H1 (cell line): ENCODE data around the gene ASXL3.

Experiments
- BRCA1 ChIP-seq: IDR thresholded peaks from 2 replicates; pipeline ENCODE4 v1.6.1; 2012; ENCODE audit warnings: low read depth, low read length, improper control_type of control experiment
- CTCF ChIP-seq, 3 experiments: IDR thresholded peaks; 1 replicate in 2 of 3; 2 replicates in 1 of 3; pipeline versions ENCODE4 v1.5.1 to v1.6.1; 2011; ENCODE audit warnings: low read length in 3 of 3, mild to moderate bottlenecking in 3 of 3, inconsistent platforms in 2 of 3, low read depth in 1 of 3, moderate library complexity in 1 of 3; ENCODE audit not compliant: insufficient read depth in 1 of 3; ENCODE audit errors: control extremely low read depth in 1 of 3
- EZH2 ChIP-seq: fragments of 200-600 bp; sonication (generic); IDR thresholded peaks from 2 replicates; pipeline ENCODE4 v1.7.1; 2012; ENCODE audit warnings: low read depth, mild to moderate bottlenecking, moderate library complexity, low read length, inconsistent platforms; ENCODE audit not compliant: severe bottlenecking
- KDM5A ChIP-seq: fragments of 200-600 bp; IDR thresholded peaks from 2 replicates; pipeline ENCODE4 v1.7.1; 2012; ENCODE audit warnings: mild to moderate bottlenecking, low read length, inconsistent platforms, mixed read lengths
- POLR2A ChIP-seq, 2 experiments: IDR thresholded peaks; 1 replicate in 1 of 2; 2 replicates in 1 of 2; pipeline ENCODE4 v1.6.1; 2011; ENCODE audit warnings: low read depth in 2 of 2, low read length in 2 of 2, mild to moderate bottlenecking in 2 of 2; ENCODE audit errors: control extremely low read depth in 1 of 2
- POLR2AphosphoS5 ChIP-seq: IDR thresholded peaks from 2 replicates; pipeline ENCODE4 v1.6.1; 2011; ENCODE audit warnings: low read depth, low read length
- TAF7 ChIP-seq: optimal IDR thresholded peaks from 2 replicates; pipeline ENCODE3; 2011; ENCODE audit warnings: low read depth, mild to moderate bottlenecking, inconsistent platforms, low read length, moderate library complexity, borderline replicate concordance
- YY1 ChIP-seq: IDR thresholded peaks from 2 replicates; pipeline ENCODE4 v1.6.1; 2011; ENCODE audit warnings: low read depth, mild to moderate bottlenecking, low read length

GRCh38 chr18:33612632-33613031 lies 34.6 kb downstream of the ASXL3 start:
- TF ChIP-seq CTCF (IDR thresholded peaks at IDR 0.05; ENCODE audit: control extremely low read depth in 1 of 3, insufficient read depth in 1 of 3, low read depth in 1 of 3, low read length in 3 of 3) (no peak), POLR2A (IDR thresholded peaks at IDR 0.05; ENCODE audit: control extremely low read depth in 1 of 2, low read depth in 2 of 2, low read length in 2 of 2) (no peak), TAF7 (no peak), BRCA1 (no peak), EZH2 (no peak), YY1 (no peak), POLR2AphosphoS5 (no peak), KDM5A (no peak)
